Upper lobe of right lung (tissue), 1 donor: ENCODE data around the gene IBA57. TPM values are rescaled to one million over a fixed set of nuclear protein-coding genes. Genes with fewer than 3 reads are reported as not detected.

ENCODE experiments used
- ATAC-seq: fragments of 200-7000 bp; cut with Tn5 transposase; one replicate; pipeline ENCODE4 v1.9.1; 2020; ENCODE audit warnings: mild to moderate bottlenecking, moderate library complexity
- DNase-seq: peaks from one replicate; pipeline ENCODE4 v3.0.0-alpha.2; 2020
- H3K27ac ChIP-seq: fragments of 200-600 bp; one replicate; pipeline ENCODE4 v1.8.0; 2022
- H3K27me3 ChIP-seq: fragments of 200-600 bp; one replicate; pipeline ENCODE4 v1.8.0; 2022; ENCODE audit warnings: mild to moderate bottlenecking
- H3K36me3 ChIP-seq: fragments of 200-600 bp; one replicate; pipeline ENCODE4 v1.8.0; 2022
- H3K4me1 ChIP-seq: fragments of 200-600 bp; one replicate; pipeline ENCODE4 v1.8.0; 2022
- H3K4me3 ChIP-seq: fragments of 200-600 bp; one replicate; pipeline ENCODE4 v1.8.0; 2022; ENCODE audit warnings: mild to moderate bottlenecking
- H3K9me3 ChIP-seq: fragments of 200-600 bp; one replicate; pipeline ENCODE4 v1.8.0; 2022
- intact Hi-C: fragments of 100-400 bp; cut with DNase I; formaldehyde crosslinking; loops from one replicate; pipeline ENCODE4 v1.11.0; 2022
- total RNA-seq: library from RNA; stranded (reverse); fragmentation: NEBNext Ultra II Directional; extraction: Animal tissue kit (Norgen Biotek cat#: 25700); gene quantifications from one replicate; pipeline ENCODE4 v1.2.1, GENCODE V29; 2021
- TF ChIP-seq, protein P1 (sequence below): fragments of 200-600 bp; IDR thresholded peaks from one replicate; pipeline ENCODE4 v1.8.0; 2022; ENCODE audit warnings: antibody characterized with exemption
- donor health status: DM: no; HTN: yes; CAD: no; lungs with severe emphysema.

IBA57 gene
- total RNA-seq, 1 donor from 2014 or later: 13.0 TPM

DNA sequence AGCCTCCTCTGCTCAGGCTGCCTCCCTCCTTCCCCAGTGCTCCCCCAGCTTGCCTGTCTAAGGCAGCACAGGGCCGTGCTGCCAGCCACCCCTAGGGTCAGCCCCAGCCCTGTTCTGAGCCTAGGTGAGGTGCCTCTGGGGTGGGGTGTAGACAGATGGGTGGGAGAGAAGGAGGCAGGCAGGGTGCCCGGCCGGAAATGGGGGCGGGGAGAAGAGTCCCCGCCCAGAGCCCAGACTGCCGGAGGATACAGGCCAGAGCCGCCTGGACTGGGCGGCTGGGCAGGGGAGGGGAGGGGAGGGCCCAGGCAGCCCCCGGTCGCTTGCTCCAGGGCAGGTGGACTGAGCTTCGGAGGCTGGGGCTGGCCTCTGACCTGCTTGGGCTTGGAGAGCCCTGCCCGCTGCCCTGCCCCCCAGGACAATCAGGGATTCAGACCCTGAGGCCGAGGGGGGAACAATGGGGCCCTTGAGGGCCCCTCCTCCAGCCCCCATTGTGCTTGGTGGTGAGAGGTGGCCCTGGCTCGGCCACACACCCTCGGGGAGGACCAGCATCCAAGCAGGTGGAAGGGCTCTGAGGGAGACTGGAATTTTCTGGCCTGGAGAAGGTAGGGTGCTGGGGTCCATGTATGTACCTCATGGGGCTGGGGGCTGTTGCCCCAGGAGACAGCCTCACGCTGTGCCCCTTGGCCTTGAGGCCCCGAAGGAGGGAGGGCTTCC is 16.0 kb upstream of the IBA57 start, which contains the start of gene GJC2:
GJC2 (plus strand) TSS at position 525 of the 714 bp plus-strand sequence. CDS start 7,829 bp downstream, outside the sequence.
- peak; percentile 63 for DNase-seq
- peak within 1 kb of the TSS; percentile 82 for H3K27ac ChIP-seq
- TF ChIP-seq, protein P1, sequence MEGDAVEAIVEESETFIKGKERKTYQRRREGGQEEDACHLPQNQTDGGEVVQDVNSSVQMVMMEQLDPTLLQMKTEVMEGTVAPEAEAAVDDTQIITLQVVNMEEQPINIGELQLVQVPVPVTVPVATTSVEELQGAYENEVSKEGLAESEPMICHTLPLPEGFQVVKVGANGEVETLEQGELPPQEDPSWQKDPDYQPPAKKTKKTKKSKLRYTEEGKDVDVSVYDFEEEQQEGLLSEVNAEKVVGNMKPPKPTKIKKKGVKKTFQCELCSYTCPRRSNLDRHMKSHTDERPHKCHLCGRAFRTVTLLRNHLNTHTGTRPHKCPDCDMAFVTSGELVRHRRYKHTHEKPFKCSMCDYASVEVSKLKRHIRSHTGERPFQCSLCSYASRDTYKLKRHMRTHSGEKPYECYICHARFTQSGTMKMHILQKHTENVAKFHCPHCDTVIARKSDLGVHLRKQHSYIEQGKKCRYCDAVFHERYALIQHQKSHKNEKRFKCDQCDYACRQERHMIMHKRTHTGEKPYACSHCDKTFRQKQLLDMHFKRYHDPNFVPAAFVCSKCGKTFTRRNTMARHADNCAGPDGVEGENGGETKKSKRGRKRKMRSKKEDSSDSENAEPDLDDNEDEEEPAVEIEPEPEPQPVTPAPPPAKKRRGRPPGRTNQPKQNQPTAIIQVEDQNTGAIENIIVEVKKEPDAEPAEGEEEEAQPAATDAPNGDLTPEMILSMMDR: no peak
- H3K4me1 ChIP-seq: peaks cover 40% of the 10 kb centered on the region
- intact Hi-C loops: no loop called here
- H3K36me3 ChIP-seq: peaks cover 32% of the 10 kb centered on the region
- no peaks in the 10 kb centered on the region for H3K27me3 ChIP-seq
- no peaks in the 10 kb centered on the region for H3K9me3 ChIP-seq
- peak; percentile 37 for ATAC-seq
- H3K4me3 ChIP-seq: peak within 1 kb of the TSS; percentile 44

DNA sequence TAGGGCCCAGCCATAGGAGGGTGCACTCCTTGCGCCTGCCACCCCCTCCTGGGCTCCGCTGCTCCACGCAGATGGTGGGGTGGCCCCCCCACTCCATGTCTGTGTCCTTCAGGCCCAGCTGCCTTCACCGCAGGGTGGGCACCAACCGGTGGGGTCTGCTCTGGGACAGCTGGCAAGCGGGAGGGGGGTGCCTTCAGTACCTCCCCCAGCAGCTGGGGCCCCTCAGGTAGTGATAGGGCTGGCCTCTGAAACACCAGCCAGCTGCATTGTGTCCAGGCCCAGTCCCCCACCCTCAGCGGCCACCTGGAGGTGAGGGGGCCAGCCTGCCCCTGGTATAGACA is 15.5 kb upstream of the IBA57 start:
- Histone ChIP-seq H3K27ac (peak overlapping the region; percentile 82), H3K4me3 (peak overlapping the region; percentile 44), H3K4me1 (peaks cover 40% of the 10 kb centered on the region), H3K27me3 (no peaks in the 10 kb centered on the region), H3K36me3 (peaks cover 32% of the 10 kb centered on the region), H3K9me3 (no peaks in the 10 kb centered on the region)
- ATAC-seq (no peak), DNase-seq (peak; percentile 58)
- intact Hi-C loops: no loop called here
- TF ChIP-seq, protein P1: no peak

DNA sequence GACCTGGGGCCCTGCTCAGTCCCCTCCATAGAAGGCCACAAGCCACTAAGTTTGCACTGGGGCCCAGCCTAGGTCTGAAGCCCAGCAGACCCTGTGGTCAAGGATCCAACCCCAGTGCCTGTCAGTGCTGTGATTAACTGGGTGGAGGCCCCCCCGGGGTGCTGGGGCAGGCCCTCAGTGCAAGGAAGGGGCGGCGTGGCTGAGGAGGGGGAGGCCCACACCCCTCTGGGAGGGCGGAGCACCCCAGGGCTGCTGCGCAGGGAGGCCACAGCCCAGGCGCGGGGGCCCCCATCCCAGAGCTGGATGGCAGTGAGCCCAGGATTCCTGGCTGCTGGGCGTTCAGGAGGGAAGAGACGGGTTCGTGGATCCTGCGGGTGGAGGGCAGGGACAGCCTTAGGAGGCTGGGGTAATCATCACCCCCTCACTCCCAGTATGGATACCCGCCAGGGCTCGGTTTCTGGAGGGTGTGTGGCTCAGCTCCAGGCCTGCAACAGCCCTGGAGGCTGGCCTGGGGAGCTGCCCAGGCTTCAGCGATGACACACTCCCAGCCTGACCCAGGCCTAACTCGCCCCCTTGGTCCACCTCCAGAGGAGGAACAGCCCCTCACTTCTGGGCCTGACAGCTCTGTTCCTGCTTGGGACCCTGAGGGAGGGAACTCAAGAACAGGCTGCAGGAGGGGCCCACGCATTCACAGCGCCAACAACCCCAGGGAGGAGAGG is 15.0 kb upstream of the IBA57 start:
- peak; percentile 65 for DNase-seq
- H3K4me1 ChIP-seq: peaks cover 40% of the 10 kb centered on the region
- H3K4me3 ChIP-seq: peak overlapping the region; percentile 44
- H3K27ac ChIP-seq: peak overlapping the region; percentile 82
- intact Hi-C loops: no loop called here
- peaks cover 31% of the 10 kb centered on the region for H3K36me3 ChIP-seq
- TF ChIP-seq, protein P1: no peak
- peak; percentile 21 for ATAC-seq
- no peaks in the 10 kb centered on the region for H3K27me3 ChIP-seq
- no peaks in the 10 kb centered on the region for H3K9me3 ChIP-seq

DNA sequence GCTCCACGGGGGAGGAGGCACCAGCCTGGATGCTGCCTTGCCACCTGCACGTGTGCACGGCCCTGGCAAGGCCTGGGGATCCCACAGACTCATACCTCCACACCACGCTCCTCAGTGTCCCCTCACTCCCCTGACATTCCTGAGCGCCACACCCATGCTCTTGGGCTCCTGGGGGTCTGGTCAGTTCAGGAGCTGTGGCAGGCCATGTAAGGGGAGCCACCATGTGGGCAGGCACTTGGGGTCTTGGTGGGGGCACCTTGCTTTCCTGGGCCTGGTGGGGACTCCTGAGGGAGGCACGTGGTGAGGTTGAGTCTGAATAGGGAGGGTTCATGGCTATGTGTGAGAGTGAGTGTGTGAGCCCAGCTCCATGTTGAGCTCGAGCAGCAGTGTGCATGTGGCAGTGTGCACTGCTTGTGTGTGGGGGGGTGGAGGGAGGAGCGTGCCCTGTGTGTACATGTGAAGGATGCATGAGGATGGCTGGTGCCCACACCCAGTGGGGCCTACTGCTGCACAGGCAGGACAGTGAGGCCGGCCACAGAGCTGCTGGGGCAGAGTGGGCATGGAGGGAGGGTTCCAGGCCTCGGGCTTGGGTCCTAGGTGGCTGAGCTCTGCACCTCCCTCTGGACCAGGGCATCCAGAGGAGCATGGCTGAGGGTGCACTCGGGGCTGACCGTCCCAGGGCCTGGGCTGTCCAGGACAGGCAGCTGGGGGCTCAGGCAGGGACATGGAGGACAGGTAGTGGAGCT is 14.3 kb upstream of the IBA57 start:
- Histone ChIP-seq H3K27me3 (no peaks in the 10 kb centered on the region), H3K36me3 (peaks cover 25% of the 10 kb centered on the region), H3K4me1 (peaks cover 40% of the 10 kb centered on the region), H3K4me3 (peak overlapping the region; percentile 44), H3K27ac (peak overlapping the region; percentile 82), H3K9me3 (no peaks in the 10 kb centered on the region)
- ATAC-seq (no peak), DNase-seq (no peak)
- intact Hi-C loops: no loop called here
- TF ChIP-seq, protein P1: no peak

DNA sequence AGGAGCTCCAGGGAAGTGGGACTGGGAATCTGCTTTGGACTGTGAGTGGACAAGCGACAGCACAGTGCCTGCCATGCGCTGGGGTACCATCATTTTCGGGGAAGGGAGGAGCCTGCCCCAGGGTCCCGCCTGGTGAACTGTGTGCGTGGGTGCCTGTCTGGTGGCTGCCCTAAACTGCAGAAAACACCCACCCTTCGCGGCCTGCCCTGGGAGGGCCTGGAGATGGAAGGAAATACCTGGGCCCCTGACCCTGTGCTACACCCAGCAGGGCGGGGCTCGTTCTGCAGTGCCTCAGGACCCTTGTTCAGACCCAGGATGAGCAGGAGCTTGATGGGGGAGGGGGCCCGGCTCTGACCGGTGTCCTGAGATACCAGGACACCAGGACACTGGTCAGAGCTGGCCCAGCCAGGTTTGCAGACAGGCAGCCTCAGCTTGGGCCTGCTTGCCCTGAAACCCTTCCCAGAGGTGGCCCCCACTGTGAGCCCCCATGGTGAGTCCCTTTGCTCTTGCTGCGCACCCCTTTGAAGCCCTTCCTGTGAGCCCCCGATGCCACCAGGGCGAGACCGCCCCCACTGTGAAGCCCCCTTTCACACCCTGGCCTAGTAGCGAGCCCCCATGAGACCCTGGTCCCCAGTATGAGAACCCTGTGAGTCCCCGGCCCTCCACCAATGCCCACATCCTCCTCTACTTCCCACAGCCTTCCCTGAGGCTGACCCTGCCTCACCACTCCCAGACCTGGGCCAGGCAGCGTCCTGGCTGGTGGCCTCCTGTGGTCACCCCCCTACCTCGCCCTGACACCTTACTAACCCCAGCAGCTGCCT is 13.3 kb upstream of the IBA57 start:
- Histone ChIP-seq H3K36me3 (peaks cover 15% of the 10 kb centered on the region), H3K4me3 (no peak overlapping the region), H3K27ac (no peak overlapping the region), H3K4me1 (peaks cover 40% of the 10 kb centered on the region), H3K9me3 (no peaks in the 10 kb centered on the region), H3K27me3 (no peaks in the 10 kb centered on the region)
- TF ChIP-seq, protein P1: no peak
- ATAC-seq (no peak), DNase-seq (peak; percentile 62)
- intact Hi-C loops: no loop called here
